Endothelial cell (in vitro differentiated cells): ENCODE measurements around the gene FHDC1. TPM values are rescaled to one million over a fixed set of nuclear protein-coding genes. Genes with fewer than 3 reads are reported as not detected.

ENCODE experiments used
- DNase-seq: peaks from one replicate; pipeline ENCODE4 v3.0.0; 2021; ENCODE audit warnings: low spot score
- H3K27ac Mint-ChIP-seq: one replicate; pipeline ENCODE4 v1.8.0; 2021; ENCODE audit warnings: mixed read lengths, inconsistent platforms; ENCODE audit not compliant: unreplicated experiment
- H3K27me3 Mint-ChIP-seq: one replicate; pipeline ENCODE4 v1.8.0; 2021; ENCODE audit warnings: mild to moderate bottlenecking, moderate library complexity, mixed read lengths, inconsistent platforms; ENCODE audit not compliant: unreplicated experiment
- H3K36me3 Mint-ChIP-seq: one replicate; pipeline ENCODE4 v1.8.0; 2021; ENCODE audit warnings: mild to moderate bottlenecking, low read depth, mixed read lengths, inconsistent platforms; ENCODE audit not compliant: unreplicated experiment
- H3K4me1 Mint-ChIP-seq: one replicate; pipeline ENCODE4 v1.8.0; 2021; ENCODE audit warnings: mild to moderate bottlenecking, mixed read lengths, inconsistent platforms; ENCODE audit not compliant: unreplicated experiment
- H3K4me3 Mint-ChIP-seq: one replicate; pipeline ENCODE4 v1.8.0; 2021; ENCODE audit warnings: mild to moderate bottlenecking, mixed read lengths, inconsistent platforms; ENCODE audit not compliant: unreplicated experiment
- H3K9me3 Mint-ChIP-seq: one replicate; pipeline ENCODE4 v1.8.0; 2021; ENCODE audit warnings: mixed read lengths, inconsistent platforms; ENCODE audit not compliant: unreplicated experiment
- CTCF ChIP-seq: fragments of 200-600 bp; sonication (generic); IDR thresholded peaks from one replicate; pipeline ENCODE4 v1.5.0; 2021; ENCODE audit warnings: antibody characterized with exemption; ENCODE audit not compliant: unreplicated experiment
- total RNA-seq: library from RNA; stranded (reverse); fragmentation: NEBNext Ultra II Directional; extraction: Animal tissue kit (Norgen Biotek cat#: 25700); gene quantifications from one replicate; pipeline ENCODE4 v1.2.1, GENCODE V29; 2021; ENCODE audit not compliant: unreplicated experiment

Gene FHDC1
- total RNA-seq, 1 donor from 2014 or later: 0.90 TPM

GRCh38 chr4:152967907-152968306 is 31.8 kb downstream of the FHDC1 start:
- Mint-ChIP-seq H3K27ac (no peak overlapping the region), H3K9me3 (no peaks in the 10 kb centered on the region), H3K4me1 (no peaks in the 10 kb centered on the region), H3K27me3 (peaks cover 3% of the 10 kb centered on the region), H3K4me3 (no peak overlapping the region), H3K36me3 (no peaks in the 10 kb centered on the region)
- DNase-seq: no peak
- TF ChIP-seq CTCF: no peak

- Mint-ChIP-seq H3K4me1 (no peaks in the 10 kb centered on the region), H3K4me3 (no peak overlapping the region), H3K27ac (no peak overlapping the region), H3K27me3 (peaks cover 3% of the 10 kb centered on the region), H3K9me3 (no peaks in the 10 kb centered on the region), H3K36me3 (no peaks in the 10 kb centered on the region)
- no peak for DNase-seq
- TF ChIP-seq CTCF: no peak
Observed at GRCh38 chr4:152968806-152969394, 32.8 kb downstream of the FHDC1 start.

GRCh38 chr4:152970102-152970820 is 34.1 kb downstream of the FHDC1 start:
- Mint-ChIP-seq H3K9me3 (no peaks in the 10 kb centered on the region), H3K27me3 (peaks cover 3% of the 10 kb centered on the region), H3K27ac (no peak overlapping the region), H3K36me3 (no peaks in the 10 kb centered on the region), H3K4me1 (no peaks in the 10 kb centered on the region), H3K4me3 (no peak overlapping the region)
- DNase-seq: no peak
- no peak for TF ChIP-seq CTCF

- no peak overlapping the region for H3K4me3 Mint-ChIP-seq
- no peaks in the 10 kb centered on the region for H3K4me1 Mint-ChIP-seq
- H3K27ac Mint-ChIP-seq: no peak overlapping the region
- no peak for DNase-seq
- H3K9me3 Mint-ChIP-seq: no peaks in the 10 kb centered on the region
- peaks cover 3% of the 10 kb centered on the region for H3K27me3 Mint-ChIP-seq
- H3K36me3 Mint-ChIP-seq: no peaks in the 10 kb centered on the region
- no peak for TF ChIP-seq CTCF
Observed at GRCh38 chr4:152971053-152971452, 34.9 kb downstream of the FHDC1 start.
